Measurements from ENCODE around the gene PRSS33.
A peak's percentile ranks its signal among the peaks of the same experiment; 100 is the strongest.

The PRSS33 gene

DNA sequence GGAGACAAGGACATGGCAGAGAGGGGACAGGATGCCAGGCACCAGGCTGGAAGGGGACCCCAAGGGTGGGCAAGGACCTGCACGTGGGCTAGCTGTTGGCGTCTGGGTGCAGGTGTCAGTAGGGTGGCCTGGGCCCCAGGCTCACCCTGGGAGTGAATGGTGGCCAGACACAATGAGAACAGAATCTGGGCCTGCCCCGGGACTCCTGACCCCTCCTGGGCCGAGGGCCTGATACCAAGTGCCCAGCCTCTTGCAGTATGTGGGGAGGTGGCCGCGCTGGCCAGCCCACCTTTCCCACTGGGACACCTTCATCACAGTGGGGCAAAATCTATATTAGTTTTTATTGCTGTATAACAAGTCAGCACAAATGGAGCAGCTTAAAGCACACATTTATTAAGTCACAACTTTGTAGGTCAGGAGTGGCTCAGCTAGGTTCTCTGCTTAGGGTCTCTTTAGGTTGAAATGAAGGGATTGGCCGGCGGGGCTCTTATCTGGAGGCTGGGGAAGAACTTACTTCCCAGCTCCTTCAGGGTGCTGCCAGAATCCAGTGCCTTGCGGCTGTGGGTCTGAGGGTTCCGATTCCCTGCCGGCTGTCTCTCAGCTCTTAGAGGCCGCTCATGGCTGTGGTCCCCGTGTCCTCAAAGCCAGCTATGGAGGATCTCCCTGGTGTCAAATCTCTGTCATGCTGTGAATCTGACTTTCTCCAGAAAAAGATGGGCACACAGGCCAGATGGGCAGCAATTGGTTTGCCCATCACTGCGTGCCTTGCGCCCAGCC, 3.6 kb downstream of the PRSS33 start:
- Mint-ChIP-seq H3K4me1 (ENCODE audit: low read depth) (peaks cover 46% of the 10 kb centered on the region), H3K9me3 (no peaks in the 10 kb centered on the region), H3K27me3 (peaks cover 44% of the 10 kb centered on the region), H3K27ac (peak overlapping the region; percentile 78), H3K4me3 (no peak overlapping the region), H3K36me3 (ENCODE audit: low read depth) (peaks cover 5% of the 10 kb centered on the region)
- intact Hi-C loops (cut with micrococcal nuclease) = no loop called here

DNA sequence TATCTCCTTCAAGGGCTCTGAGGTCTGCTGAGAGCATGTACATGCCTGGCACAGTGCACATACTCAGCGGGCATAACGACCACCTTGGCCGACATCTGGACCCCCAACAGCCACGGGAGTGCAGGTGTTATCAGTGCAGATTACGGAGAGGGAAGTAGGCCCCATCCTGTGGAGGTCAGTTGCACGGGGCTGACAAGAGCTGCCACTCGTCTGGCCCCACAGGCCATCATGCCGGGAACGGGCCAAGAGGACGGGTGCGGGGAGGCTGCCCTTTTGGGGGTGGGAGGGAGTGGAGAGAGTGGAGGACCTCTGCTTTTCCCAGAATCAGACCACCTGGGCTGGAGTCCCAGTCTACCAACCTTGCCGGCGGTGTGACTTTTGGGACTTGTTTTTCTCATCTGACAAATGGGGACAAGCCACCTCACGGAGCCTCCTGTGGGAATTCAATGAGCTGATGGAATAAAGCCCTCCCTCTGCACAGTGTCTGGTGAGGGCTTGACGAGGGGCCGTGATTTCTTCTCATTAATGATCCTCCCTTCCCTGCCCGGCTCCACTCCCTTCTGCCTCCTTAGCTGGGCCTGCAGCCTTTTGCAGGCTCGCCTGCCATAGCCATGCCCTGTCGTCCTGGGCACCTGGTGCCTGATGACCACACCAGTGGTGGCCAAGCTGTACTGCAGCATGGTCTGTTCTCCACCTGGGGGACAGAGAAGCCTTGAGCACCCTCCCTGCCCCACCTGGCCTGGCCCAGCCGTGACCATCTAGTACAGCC, 4.6 kb downstream of the PRSS33 start:
- H3K27ac Mint-ChIP-seq = no peak overlapping the region

DNA sequence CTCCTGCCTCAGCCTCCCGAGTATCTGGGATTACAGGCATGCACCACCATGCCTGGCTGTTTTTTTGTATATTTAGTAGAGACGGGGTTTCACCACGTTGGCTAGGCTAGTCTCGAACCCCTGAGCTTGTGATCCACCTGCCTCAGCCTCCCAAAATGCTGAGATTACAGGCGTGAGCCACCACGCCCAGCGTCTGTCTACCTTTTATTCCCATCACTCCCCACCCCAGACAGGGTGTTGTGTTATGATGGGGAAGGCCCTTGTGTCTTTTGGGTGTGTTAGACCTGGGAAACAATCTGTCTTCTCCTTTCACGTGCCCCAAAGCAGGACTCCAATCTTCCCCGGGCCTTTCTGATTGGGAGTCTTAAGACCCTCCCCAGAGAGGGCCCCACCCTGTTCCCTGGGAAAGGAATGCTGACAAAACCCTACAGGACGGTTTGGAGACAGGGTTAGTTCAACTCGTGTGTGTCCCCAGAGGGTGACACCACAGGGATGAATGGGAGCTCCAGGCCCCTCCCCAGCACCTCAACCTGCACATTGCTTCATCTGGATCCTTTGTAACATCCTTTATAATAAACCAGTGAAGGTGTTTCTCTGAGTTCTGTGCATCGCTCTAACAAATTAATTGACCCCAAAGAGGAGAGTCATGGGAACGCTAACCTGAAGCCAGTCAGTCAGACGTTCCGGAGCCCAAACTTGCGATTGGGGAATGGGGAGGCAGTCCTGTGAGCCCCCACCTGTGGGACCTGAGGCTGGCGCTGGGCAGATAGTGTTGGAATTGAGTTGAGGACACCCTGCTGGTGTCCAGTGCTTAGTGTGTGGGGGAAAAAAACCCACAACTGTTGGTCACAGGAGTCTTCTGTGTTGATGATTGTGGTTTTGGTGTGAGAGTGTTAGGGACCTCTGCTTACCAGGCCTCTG, 7.1 kb downstream of the PRSS33 start:
- H3K27ac Mint-ChIP-seq = peak overlapping the region; percentile 44
- H3K36me3 Mint-ChIP-seq (ENCODE audit: low read depth) = peaks cover 35% of the 10 kb centered on the region
- H3K4me3 Mint-ChIP-seq = no peak overlapping the region
- peaks cover 17% of the 10 kb centered on the region for H3K27me3 Mint-ChIP-seq
- intact Hi-C loops (cut with micrococcal nuclease) = loop anchor here (5.0 kb wide), 1 partner anchor 37 kb away; the partner anchor contains the start of gene PRSS21
- H3K4me1 Mint-ChIP-seq (ENCODE audit: low read depth) = peaks cover 44% of the 10 kb centered on the region
- H3K9me3 Mint-ChIP-seq = no peaks in the 10 kb centered on the region

More for the DNA sequence above, 4.6 kb downstream of the PRSS33 start:
- peaks cover 50% of the 10 kb centered on the region for H3K4me1 Mint-ChIP-seq (ENCODE audit: low read depth)
- H3K9me3 Mint-ChIP-seq = no peaks in the 10 kb centered on the region
- H3K36me3 Mint-ChIP-seq (ENCODE audit: low read depth) = peaks cover 15% of the 10 kb centered on the region
- H3K27me3 Mint-ChIP-seq = peaks cover 34% of the 10 kb centered on the region
- intact Hi-C loops (cut with micrococcal nuclease) = no loop called here
- no peak overlapping the region for H3K4me3 Mint-ChIP-seq

DNA sequence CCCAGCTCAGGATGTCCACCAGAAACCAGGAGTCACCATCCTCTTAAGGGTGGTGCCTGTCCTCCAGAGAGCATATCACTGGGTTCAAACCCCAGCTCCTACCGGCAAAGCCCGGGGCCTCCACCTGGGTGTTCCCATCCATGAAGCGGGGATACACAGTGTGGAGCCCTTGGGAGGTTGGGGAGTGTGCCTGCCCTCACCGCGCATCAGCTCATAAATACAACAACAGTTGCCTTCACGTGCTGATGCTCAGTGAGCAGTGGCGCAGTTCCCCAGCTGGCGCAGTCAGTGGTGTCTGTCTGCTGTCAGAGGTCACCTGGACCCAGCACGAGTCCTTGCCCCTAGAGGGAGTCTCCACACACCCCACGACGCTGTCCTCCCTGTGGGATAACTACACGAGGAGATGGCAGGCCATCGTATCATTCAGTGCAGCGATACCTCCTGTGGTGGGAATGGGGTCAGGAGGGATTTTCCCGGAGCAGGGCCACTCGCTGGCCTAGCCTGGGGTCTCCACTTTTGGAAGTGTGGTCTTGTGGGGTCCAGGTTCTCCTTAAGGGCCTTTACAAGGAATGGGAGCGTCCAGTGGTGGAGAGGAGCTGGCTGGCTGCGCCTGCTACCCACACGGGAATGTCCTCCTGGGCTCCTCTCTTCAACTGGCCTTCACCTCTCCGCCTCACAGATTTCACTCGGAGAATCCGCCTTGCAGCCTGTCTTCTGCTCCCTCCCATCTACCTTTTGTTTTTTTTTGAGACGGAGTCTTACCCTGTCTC, 8.0 kb downstream of the PRSS33 start:
- Mint-ChIP-seq H3K27me3 (peaks cover 9% of the 10 kb centered on the region), H3K9me3 (no peaks in the 10 kb centered on the region), H3K4me3 (no peak overlapping the region), H3K4me1 (ENCODE audit: low read depth) (peaks cover 45% of the 10 kb centered on the region), H3K27ac (peak overlapping the region; percentile 99), H3K36me3 (ENCODE audit: low read depth) (peaks cover 40% of the 10 kb centered on the region)
- intact Hi-C loops (cut with micrococcal nuclease) = loop anchor here (5.0 kb wide), 1 partner anchor 38 kb away; the partner anchor contains the start of gene PRSS21

DNA sequence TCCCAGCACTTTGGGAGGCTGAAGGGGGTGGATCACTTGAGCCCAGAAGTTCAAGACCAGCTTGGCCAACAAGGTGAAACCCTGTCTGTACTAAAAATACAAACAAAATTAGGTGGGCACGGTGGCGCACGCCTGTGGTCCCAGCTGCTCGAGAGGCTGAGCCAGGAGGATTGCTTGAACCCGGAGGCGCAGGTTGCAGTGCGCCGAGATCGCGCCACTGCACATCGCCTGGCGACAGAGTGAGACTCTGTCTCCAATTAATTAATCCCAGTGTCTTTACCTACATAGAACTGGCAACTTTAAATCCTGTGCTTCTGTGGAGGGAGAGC, 8.8 kb downstream of the PRSS33 start:
- Mint-ChIP-seq H3K27ac (peak overlapping the region; percentile 99), H3K4me3 (peak overlapping the region; percentile 90), H3K4me1 (ENCODE audit: low read depth) (peaks cover 47% of the 10 kb centered on the region), H3K36me3 (ENCODE audit: low read depth) (peaks cover 47% of the 10 kb centered on the region), H3K27me3 (peaks cover 7% of the 10 kb centered on the region), H3K9me3 (no peaks in the 10 kb centered on the region)
- intact Hi-C loops (cut with micrococcal nuclease) = loop anchor here (5.0 kb wide), 1 partner anchor 39 kb away; the partner anchor contains the start of gene PRSS21

DNA sequence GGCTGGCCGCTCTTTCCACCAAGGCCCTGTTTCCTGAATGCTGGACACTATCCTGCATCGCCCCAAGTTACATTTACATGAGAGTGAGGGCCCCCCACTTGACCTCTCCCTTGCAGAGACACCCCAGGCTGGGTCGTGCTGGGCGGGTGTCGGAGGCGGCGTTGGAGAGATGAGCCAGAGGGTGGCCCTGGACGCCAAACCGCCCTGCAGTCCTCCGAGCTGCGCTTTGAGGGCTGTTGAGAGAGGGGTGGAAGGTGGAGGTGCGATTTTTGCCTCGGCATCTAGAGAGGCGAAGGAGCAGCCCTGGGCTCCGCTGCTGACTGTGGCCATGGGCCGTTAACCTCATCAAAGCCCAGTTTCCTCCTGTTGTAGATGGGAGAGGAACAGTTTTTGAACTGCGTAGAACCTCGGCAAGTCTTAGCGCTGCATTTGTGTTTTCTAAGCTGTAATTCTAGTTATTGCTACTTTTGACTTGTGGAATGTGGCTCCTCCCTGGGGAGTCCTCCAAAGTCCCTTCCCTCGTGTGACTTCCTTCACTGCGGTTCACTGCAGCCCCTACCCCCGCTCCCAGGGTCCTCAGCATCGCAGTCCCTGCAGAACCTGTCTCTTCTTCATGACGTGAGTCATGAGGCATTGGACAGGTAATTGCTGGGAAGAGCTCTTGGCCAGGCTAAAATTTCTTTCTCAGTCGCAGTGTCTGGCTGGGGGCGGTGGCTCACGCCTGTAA, 9.3 kb downstream of the PRSS33 start:
- Mint-ChIP-seq H3K27ac (peak overlapping the region; percentile 99), H3K9me3 (no peaks in the 10 kb centered on the region), H3K36me3 (ENCODE audit: low read depth) (peaks cover 52% of the 10 kb centered on the region), H3K4me3 (peak overlapping the region; percentile 90), H3K27me3 (peaks cover 2% of the 10 kb centered on the region), H3K4me1 (ENCODE audit: low read depth) (peaks cover 51% of the 10 kb centered on the region)
- intact Hi-C loops (cut with micrococcal nuclease) = loop anchor here (1.0 to 5.0 kb wide), 3 partner anchors 16 to 39 kb away; partner anchors contain the start of genes PRSS21 and SRRM2

DNA sequence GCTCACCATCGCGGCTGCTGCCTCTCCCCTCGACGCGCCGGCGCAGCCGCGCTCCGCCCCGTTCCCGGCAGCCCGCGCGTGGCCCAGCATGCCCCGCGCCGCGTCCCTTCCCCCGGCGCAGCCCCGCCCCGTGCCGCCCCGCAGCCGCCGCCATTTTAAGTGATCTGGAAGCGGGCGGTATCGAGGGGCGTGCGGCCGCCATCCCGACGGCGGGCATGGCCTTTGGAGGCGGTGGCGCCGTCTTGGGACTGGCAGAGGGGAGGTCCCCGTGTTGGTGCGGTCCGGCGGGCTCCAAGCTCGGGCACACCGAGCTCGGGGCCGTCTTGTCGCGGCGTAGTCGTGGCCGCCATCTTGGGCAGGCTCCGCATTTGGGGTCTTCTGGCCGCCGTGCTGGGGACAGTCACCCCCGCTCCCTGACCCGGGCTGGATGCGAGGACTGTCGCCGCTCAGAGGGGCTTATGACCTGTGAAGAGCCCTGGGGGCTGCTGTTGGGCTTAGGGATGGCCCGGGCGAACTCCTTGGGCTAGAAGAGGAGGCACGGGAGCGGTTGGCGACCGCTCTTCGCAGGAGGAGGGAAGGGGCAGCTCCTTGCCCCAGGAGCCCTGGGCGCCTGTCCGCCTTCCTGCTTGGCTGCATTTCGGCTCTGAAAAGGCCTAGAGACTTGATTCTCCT, 10.0 kb downstream of the PRSS33 start, which contains the start of gene ELOB:
ELOB (minus strand) TSS at position 50 of the 672 bp plus-strand sequence; CDS start at position 9, 41 bp downstream.
- no peaks in the 10 kb centered on the region for H3K9me3 Mint-ChIP-seq
- intact Hi-C loops (cut with micrococcal nuclease) = loop anchor here (1.0 to 5.0 kb wide), 3 partner anchors 17 to 40 kb away; partner anchors contain the start of genes PRSS21 and SRRM2
- peaks cover 2% of the 10 kb centered on the region for H3K27me3 Mint-ChIP-seq
- peaks cover 58% of the 10 kb centered on the region for H3K4me1 Mint-ChIP-seq (ENCODE audit: low read depth)
- peak within 1 kb of the TSS; percentile 99 for H3K27ac Mint-ChIP-seq
- H3K4me3 Mint-ChIP-seq = peak within 1 kb of the TSS; percentile 90
- H3K36me3 Mint-ChIP-seq (ENCODE audit: low read depth) = peaks cover 59% of the 10 kb centered on the region

DNA sequence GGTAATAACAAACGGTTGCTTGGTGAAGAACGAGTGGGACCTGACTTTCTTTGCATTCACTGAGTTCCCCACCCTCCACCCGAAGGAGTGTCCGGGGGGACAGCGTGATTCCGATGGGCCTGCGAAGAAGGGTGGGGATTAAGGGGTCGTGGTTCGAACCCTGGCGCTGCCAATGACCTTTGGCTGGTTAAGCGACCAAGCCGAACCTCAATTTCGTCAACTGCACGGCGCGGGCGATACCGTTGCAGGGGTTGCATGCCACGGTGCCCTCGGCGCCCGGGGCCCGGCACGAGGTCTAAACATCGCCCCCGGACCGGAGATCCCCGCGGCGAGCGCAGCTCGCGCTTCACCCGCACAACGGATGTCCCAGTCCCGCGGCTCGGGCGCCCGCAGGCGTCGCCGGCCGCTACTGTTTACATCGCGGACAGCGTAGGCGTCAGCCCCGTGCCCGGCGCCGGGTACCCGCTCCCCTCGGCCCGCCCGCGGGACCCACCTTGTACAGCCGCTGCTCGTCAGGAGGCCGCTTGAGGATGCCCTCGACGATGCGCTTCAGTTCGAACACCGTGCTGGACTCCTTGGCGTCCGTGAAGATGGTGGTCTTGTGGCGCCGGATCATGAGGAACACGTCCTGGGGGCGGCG, 10.7 kb downstream of the PRSS33 start:
- Mint-ChIP-seq H3K27me3 (peaks cover under 1% of the 10 kb centered on the region), H3K27ac (peak overlapping the region; percentile 99), H3K36me3 (ENCODE audit: low read depth) (peaks cover 67% of the 10 kb centered on the region), H3K4me3 (peak overlapping the region; percentile 90), H3K9me3 (no peaks in the 10 kb centered on the region), H3K4me1 (ENCODE audit: low read depth) (peaks cover 66% of the 10 kb centered on the region)
- intact Hi-C loops (cut with micrococcal nuclease) = loop anchor here (1.0 to 5.0 kb wide), 3 partner anchors 18 to 41 kb away; partner anchors contain the start of genes PRSS21 and SRRM2

DNA sequence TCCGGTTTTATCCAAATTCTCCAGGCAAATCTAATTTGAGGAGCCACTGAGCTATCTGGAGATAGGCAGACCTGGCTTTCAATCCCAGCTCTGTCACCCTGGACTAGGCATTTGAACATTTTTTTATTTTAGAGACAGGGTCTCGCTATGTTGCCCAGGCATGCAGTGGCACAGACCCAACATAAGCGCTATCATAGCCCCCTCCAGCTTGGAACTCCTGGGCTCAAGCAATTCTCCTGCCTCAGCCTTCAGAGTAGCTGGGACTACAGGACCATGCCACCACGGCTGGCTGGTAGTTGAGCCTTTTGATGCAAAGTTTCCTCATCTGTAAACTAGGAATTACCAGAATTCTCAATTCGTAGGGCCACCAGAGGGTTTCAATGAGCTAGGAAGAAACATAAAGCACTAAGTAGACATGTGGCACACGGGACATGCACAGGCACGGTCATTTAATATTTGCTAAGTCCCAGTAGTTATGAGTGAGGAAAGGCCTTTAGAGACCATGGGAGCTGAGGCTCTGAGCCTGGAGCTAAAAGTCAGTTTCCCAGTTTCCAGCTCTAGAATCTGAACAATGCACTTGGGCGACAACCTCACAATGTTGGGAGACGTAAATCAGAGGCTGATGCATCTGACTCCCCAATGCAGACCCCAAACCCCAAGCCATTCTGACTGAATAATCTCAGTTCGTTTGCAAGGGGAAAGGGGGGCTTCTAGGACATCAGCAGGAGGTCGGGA, 11.4 kb downstream of the PRSS33 start:
- Mint-ChIP-seq H3K36me3 (ENCODE audit: low read depth) (peaks cover 74% of the 10 kb centered on the region), H3K4me3 (peak overlapping the region; percentile 90), H3K27me3 (no peaks in the 10 kb centered on the region), H3K27ac (peak overlapping the region; percentile 99), H3K9me3 (no peaks in the 10 kb centered on the region), H3K4me1 (ENCODE audit: low read depth) (peaks cover 71% of the 10 kb centered on the region)
- intact Hi-C loops (cut with micrococcal nuclease) = loop anchor here (2.0 to 5.0 kb wide), 2 partner anchors 23 to 41 kb away; partner anchors contain the start of genes PRSS21 and SRRM2

DNA sequence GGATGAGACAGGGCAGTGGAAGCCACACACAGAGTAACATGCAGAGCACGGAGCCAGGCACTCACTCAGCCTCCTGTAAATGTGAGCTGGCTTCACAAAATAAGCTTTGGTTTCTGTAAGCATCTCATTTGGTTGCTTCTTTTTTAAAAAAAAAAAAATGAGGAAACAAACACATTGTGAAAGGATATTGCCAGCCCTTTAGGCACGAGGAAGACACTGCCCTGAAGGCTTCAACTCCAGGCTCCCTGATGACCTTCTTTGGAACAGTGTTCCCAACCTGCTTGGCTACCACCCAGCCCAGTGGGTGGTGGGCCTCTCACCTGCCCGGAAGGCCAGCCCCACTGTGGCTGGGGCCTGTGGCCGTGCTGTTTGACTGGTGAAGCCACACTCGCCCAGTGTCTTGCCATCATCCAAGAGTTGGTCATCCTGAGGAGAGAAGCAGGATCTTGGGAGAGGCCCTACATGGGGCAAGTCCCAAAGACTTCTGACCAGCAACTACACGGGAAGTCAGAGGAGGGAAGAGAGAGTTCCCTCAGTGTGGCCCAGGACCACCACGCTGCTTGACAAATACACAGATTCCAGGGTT, 12.1 kb downstream of the PRSS33 start:
- peak overlapping the region; percentile 99 for H3K27ac Mint-ChIP-seq
- intact Hi-C loops (cut with micrococcal nuclease) = loop anchor here (5.0 kb wide), 1 partner anchor 42 kb away; the partner anchor contains the start of gene PRSS21
- no peaks in the 10 kb centered on the region for H3K9me3 Mint-ChIP-seq
- H3K4me3 Mint-ChIP-seq = peak overlapping the region; percentile 90
- H3K36me3 Mint-ChIP-seq (ENCODE audit: low read depth) = peaks cover 81% of the 10 kb centered on the region
- no peaks in the 10 kb centered on the region for H3K27me3 Mint-ChIP-seq
- H3K4me1 Mint-ChIP-seq (ENCODE audit: low read depth) = peaks cover 77% of the 10 kb centered on the region
